ENCODE data around the gene AK3.
"Not testable (repeated sequence)": the region's sequence is repeated elsewhere in the genome, so short reads cannot be mapped to it uniquely, and the experiment has no call there.

DNA sequence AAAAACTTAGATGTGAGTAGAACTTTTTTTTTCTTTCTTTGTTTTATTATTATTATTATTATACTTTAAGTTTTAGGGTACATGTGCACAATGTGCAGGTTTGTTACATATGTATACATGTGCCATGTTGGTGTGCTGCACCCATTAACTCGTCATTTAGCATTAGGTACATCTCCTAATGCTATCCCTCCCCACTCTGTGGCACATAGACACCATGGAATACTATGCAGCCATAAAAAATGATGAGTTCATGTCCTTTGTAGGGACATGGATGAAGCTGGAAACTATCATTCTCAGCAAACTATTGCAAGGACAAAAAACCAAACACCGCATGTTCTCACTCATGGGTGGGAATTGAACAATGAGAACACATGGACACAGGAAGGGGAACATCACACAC is 34.0 kb upstream of the AK3 start:
- not testable (repeated sequence) for TF ChIP-seq CTCF (optimal IDR thresholded peaks at IDR 0.05 in 1 of 3, IDR thresholded peaks at IDR 0.05 in 1 of 3, conservative IDR thresholded peaks at IDR 0.05 in 1 of 3; ENCODE audit: extremely low read depth in 1 of 3, insufficient read depth in 2 of 3, low read length in 3 of 3); EZH2 (IDR thresholded peaks at IDR 0.05; ENCODE audit: low read length)
